Kidney (tissue), 14 donors: ENCODE measurements around the gene SLC25A5. TPM values are rescaled to one million over a fixed set of nuclear protein-coding genes. Genes with fewer than 3 reads are reported as not detected.
"Not testable (repeated sequence)": the region's sequence is repeated elsewhere in the genome, so short reads cannot be mapped to it uniquely, and the experiment has no call there.

Source experiments
- DNase-seq, 5 donors: peaks; one replicate each; pipeline ENCODE4 v3.0.0-alpha.2; 2013 to 2020
- FAIRE-seq: peaks from 2 replicates; lab custom pipeline; 2012; peaks lifted over from hg19 to GRCh38; lab: Jason Lieb, UNC
- H3K27ac ChIP-seq, 2 donors: one replicate each; pipeline ENCODE4 v1.7.0; 2013; ENCODE audit warnings: low read depth in 2 of 2, low read length in 2 of 2, inconsistent platforms in 1 of 2
- H3K27me3 ChIP-seq: one replicate; pipeline ENCODE4 v1.7.1; 2013; ENCODE audit warnings: low read length, inconsistent platforms; ENCODE audit not compliant: control insufficient read depth, insufficient read depth
- H3K36me3 ChIP-seq, 3 donors: one replicate each; pipeline versions ENCODE4 v1.7.0 to v1.7.1; 2013; ENCODE audit warnings: low read length in 3 of 3, control low read depth in 1 of 3, inconsistent platforms in 1 of 3; ENCODE audit not compliant: insufficient read depth in 3 of 3, control insufficient read depth in 2 of 3
- H3K4me1 ChIP-seq, 3 donors: one replicate each; pipeline versions ENCODE4 v1.7.0 to v1.7.1; 2013; ENCODE audit warnings: low read length in 3 of 3, inconsistent platforms in 1 of 3, low read depth in 1 of 3; ENCODE audit not compliant: control insufficient read depth in 2 of 3, insufficient read depth in 2 of 3
- H3K4me3 ChIP-seq, 3 donors: one replicate each; pipeline versions ENCODE4 v1.7.0 to v1.8.1; 2013; ENCODE audit warnings: low read length in 3 of 3, control low read depth in 1 of 3, inconsistent platforms in 1 of 3
- H3K9ac ChIP-seq, 3 donors: one replicate each; pipeline versions ENCODE4 v1.7.0 to v1.7.1; 2013; ENCODE audit warnings: low read length in 3 of 3, control low read depth in 1 of 3, inconsistent platforms in 1 of 3
- H3K9me3 ChIP-seq, 3 donors: one replicate each; pipeline versions ENCODE4 v1.7.0 to v1.7.1; 2013; ENCODE audit warnings: low read length in 3 of 3, control low read depth in 1 of 3, inconsistent platforms in 1 of 3; ENCODE audit not compliant: control insufficient read depth in 2 of 3, insufficient read depth in 1 of 3
- intact Hi-C: fragments of 100-400 bp; cut with DNase I; formaldehyde crosslinking; loops from one replicate; pipeline ENCODE4 v1.11.1; 2022
- polyA plus RNA-seq: library from polyadenylated mRNA; stranded (reverse); fragments of 350-450 nt; fragmentation: Illumina TruSeq; extraction: RNeasy Lipid Tissue Mini Kit (QIAGEN cat#74804); gene quantifications from one replicate; pipeline ENCODE4 v1.2.3, GENCODE V29; 2014; ENCODE audit warnings: low read depth, low replicate concordance; ENCODE audit not compliant: insufficient read depth
- total RNA-seq: library from RNA; stranded (reverse); fragmentation: NEBNext Ultra II Directional; extraction: Animal tissue kit (Norgen Biotek cat#: 25700); gene quantifications from one replicate; pipeline ENCODE4 v1.2.1, GENCODE V29; 2021
- TF ChIP-seq, protein P1 (sequence below): IDR thresholded peaks from 3 replicates; pipeline ENCODE4 v1.5.1; 2012; ENCODE audit warnings: mild to moderate bottlenecking, moderate library complexity, borderline replicate concordance; ENCODE audit not compliant: insufficient read depth; ENCODE audit errors: extremely low read depth
- donor health status: control.
- donor health status: control.
- donor health status: control.
- donor health status: control.
- donor health status: control.
- donor health status: DM: yes; HTN: yes; CAD: no.
- donor health status: Normal renal cell carcinoma (clear cell type).

SLC25A5 gene
- total and polyA plus RNA-seq, 2 donors from 2014 or later = 224 to 850 TPM

DNA sequence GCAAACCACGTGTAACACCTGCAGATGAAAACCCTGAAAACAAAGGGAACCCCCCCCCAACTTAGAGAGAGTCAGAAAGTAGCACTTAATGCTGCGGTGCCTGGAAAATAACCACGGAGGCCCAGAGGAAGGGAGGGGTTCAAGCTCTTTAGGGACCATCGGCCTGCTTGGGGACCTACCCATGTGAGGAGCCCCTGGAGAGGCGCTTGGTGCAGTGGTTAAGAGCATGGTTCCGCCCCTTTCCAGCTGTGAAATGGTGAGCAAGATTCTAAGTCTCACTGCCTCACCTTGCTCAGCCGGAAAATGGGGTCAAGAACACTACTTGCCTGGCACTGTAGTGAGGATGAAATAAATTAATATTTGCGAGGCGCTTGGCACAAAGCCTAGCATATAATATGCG is 13.8 kb downstream of the SLC25A5 start:
- Histone ChIP-seq H3K4me3 (peak overlapping the region in 1 of 3 donors; percentile 47), H3K9me3 (no peaks in the 10 kb centered on the region), H3K27ac (peak overlapping the region; percentile 32 to 64), H3K4me1 (peaks cover 0 to 5% (median 0%) of the 10 kb centered on the region in 3 donors), H3K9ac (peak overlapping the region in 1 of 3 donors; percentile 51), H3K36me3 (no peaks in the 10 kb centered on the region), H3K27me3 (no peaks in the 10 kb centered on the region)
- FAIRE-seq (no peak), DNase-seq (no peak)
- TF ChIP-seq, protein P1, sequence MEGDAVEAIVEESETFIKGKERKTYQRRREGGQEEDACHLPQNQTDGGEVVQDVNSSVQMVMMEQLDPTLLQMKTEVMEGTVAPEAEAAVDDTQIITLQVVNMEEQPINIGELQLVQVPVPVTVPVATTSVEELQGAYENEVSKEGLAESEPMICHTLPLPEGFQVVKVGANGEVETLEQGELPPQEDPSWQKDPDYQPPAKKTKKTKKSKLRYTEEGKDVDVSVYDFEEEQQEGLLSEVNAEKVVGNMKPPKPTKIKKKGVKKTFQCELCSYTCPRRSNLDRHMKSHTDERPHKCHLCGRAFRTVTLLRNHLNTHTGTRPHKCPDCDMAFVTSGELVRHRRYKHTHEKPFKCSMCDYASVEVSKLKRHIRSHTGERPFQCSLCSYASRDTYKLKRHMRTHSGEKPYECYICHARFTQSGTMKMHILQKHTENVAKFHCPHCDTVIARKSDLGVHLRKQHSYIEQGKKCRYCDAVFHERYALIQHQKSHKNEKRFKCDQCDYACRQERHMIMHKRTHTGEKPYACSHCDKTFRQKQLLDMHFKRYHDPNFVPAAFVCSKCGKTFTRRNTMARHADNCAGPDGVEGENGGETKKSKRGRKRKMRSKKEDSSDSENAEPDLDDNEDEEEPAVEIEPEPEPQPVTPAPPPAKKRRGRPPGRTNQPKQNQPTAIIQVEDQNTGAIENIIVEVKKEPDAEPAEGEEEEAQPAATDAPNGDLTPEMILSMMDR = no peak
- intact Hi-C loops = no loop called here

DNA sequence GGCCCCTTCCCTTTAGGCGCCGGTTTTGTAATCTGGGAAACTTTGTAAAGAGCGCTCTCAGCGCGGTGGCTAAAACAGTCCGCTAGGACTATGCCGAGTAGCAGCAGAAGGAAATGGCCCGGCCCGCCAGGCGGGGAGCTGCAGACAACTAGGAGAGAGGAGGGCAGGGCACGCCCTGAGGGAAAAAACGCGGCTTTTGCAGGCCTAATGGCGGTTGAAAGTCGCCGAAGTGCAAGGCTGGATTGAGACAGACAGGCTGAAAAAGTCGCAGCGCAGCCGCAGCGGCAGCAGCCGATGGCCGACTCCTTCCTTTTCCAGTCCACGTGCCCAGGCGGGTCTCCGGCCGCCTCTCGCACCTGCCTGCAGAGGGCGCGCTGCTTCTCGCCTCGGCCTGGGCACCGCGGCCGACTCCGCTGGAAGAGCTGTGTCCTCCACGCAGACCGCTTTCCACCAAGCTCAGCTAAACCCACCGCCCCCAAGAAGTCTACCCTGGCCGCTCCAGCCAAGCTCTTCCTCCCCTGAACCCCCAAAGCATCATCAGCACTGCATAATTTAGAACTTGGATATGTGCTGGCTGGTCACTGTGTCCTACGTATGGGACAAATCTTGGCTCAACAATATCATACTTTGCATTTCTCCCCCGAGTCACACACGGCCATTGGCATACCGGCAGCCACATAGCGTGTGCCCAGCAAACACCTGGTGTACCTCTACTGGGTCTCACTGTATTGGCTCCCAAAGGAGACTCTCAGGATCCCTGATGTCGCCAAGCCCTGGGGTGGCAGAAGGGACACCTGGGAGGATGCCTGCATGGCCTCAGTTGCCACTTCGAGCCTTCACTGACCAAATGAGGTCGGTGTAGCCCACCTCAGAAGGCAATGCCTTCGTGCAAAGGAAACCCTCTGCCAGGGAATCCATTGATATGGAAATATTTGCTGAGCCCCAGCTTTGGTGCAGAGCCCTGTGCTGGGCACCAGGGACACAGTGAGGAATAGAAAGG is 14.5 kb downstream of the SLC25A5 start:
- peak overlapping the region; percentile 39 to 53 (median 47) for H3K4me3 ChIP-seq
- H3K4me1 ChIP-seq = peaks cover 0 to 5% (median 0%) of the 10 kb centered on the region in 3 donors
- no peaks in the 10 kb centered on the region for H3K36me3 ChIP-seq
- intact Hi-C loops = no loop called here
- no peak for FAIRE-seq
- H3K9ac ChIP-seq = peak overlapping the region in 1 of 3 donors; percentile 51
- H3K27ac ChIP-seq = peak overlapping the region; percentile 32 to 64
- H3K27me3 ChIP-seq = no peaks in the 10 kb centered on the region
- TF ChIP-seq, protein P1 = peak; percentile 58
- peak; percentile 58 to 81 (median 67) for DNase-seq
- no peaks in the 10 kb centered on the region for H3K9me3 ChIP-seq

DNA sequence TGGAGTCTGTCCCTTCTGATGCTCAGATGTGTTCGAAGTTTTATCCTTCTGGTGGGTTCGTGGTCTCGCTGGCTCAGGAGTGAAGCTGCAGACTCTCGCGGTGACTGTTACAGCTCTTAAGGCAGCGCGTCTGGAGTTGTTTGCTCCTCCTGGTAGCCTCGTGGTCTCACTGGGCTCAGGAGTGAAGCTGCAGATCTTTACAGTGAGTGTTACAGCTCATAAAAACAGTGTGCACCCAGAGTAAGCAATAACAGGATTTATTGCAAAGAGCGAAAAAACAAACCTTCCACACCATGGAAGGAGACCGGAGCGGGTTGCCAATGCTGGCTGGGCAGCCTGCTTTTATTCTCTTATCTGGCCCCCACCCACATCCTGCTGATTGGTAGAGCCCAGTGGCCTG is 18.5 kb downstream of the SLC25A5 start:
- DNase-seq (no peak), FAIRE-seq (no peak)
- H3K36me3 ChIP-seq = no peaks in the 10 kb centered on the region
- intact Hi-C loops = no loop called here
- H3K4me3 ChIP-seq = no peak overlapping the region
- peaks cover 0 to 4% (median 0%) of the 10 kb centered on the region in 3 donors for H3K4me1 ChIP-seq
- H3K9me3 ChIP-seq = no peaks in the 10 kb centered on the region
- no peak overlapping the region for H3K9ac ChIP-seq
- TF ChIP-seq, protein P1 = no peak
- H3K27me3 ChIP-seq = no peaks in the 10 kb centered on the region
- no peak overlapping the region for H3K27ac ChIP-seq

DNA sequence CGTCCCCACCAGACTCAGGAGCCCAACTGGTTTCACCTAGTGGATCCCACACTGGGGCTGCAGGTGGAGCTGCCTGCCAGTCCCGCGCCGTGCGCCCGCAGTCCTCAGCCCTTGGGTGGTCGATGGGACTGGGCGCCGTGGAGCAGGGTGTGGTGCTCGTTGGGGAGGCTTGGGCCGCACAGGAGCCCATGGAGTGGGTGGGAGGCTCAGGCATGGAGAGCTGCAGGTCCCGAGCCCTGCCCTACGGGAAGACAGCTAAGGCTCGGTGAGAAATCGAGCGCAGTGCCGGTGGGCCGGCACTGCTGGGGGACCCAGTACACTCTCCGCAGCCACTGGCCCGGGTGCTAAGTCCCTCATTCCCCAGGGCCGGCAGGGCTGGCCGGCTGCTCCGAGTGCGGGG is 19.5 kb downstream of the SLC25A5 start:
- H3K27ac ChIP-seq, intact Hi-C loops, H3K9me3 ChIP-seq, DNase-seq, FAIRE-seq, H3K36me3 ChIP-seq, H3K4me3 ChIP-seq, H3K9ac ChIP-seq, H3K27me3 ChIP-seq, H3K4me1 ChIP-seq: not testable (repeated sequence)
